ENCODE data around the gene CNKSR1. TPM values are rescaled to one million over a fixed set of nuclear protein-coding genes. Genes with fewer than 3 reads are reported as not detected.

CNKSR1 gene
- total RNA-seq, 4 donors from 2014 or later = 17.8 to 43.3 (median 25.9) TPM

DNA sequence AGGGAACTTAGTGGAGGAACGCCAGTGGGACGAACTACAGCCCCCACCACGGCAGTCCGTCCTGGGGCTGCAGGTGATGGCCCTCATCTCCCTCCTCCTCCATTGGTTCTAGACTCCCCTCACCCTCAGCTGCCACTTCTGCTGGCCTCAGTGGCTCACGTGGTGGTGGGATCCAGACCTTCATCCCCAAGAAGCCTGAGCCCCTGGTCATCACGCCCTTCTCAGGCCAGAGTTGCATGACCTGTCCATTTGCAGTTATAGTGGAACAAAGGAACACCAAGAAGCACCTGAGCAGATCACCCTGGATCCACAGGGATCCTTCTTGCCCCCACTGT lies 31.4 kb upstream of the CNKSR1 start:
- no peak for DNase-seq
- TF ChIP-seq POLR2A (IDR thresholded peaks at IDR 0.05) = no peak
- TF ChIP-seq, protein P1, sequence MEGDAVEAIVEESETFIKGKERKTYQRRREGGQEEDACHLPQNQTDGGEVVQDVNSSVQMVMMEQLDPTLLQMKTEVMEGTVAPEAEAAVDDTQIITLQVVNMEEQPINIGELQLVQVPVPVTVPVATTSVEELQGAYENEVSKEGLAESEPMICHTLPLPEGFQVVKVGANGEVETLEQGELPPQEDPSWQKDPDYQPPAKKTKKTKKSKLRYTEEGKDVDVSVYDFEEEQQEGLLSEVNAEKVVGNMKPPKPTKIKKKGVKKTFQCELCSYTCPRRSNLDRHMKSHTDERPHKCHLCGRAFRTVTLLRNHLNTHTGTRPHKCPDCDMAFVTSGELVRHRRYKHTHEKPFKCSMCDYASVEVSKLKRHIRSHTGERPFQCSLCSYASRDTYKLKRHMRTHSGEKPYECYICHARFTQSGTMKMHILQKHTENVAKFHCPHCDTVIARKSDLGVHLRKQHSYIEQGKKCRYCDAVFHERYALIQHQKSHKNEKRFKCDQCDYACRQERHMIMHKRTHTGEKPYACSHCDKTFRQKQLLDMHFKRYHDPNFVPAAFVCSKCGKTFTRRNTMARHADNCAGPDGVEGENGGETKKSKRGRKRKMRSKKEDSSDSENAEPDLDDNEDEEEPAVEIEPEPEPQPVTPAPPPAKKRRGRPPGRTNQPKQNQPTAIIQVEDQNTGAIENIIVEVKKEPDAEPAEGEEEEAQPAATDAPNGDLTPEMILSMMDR (IDR thresholded peaks at IDR 0.05) = no peak
- no peaks in the 10 kb centered on the region for H3K36me3 ChIP-seq

DNA sequence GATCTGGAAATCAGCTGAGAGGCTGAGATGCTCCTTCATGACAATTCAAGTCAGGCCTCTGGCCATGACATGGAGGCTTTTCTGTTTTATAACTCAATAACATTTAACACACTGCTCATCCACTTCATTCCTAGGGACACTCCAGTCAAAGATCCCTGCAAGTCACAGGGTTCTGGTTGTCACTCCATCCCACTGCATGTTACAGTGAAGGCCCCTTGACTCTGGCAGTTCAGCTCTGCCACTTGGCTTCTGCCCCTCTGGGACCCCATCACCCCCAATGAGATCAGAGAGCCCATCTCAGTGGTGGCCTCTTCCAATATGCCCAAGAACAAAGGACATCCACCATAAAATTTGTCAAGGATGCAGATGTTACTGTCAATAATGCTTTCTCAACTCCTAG lies 28.4 kb upstream of the CNKSR1 start:
- H3K36me3 ChIP-seq = no peaks in the 10 kb centered on the region
- H3K27ac ChIP-seq = no peak overlapping the region
- no peak overlapping the region for H3K4me3 ChIP-seq
- no peak for DNase-seq
- TF ChIP-seq, protein P1 (IDR thresholded peaks at IDR 0.05) = no peak
- no peak for TF ChIP-seq POLR2A (IDR thresholded peaks at IDR 0.05)
- peaks cover 0 to 8% (median 6%) of the 10 kb centered on the region in 3 donors for H3K4me1 ChIP-seq
- no peaks in the 10 kb centered on the region for H3K9me3 ChIP-seq
- H3K27me3 ChIP-seq = peaks cover 0 to 12% (median 0%) of the 10 kb centered on the region in 4 donors
- intact Hi-C loops (cut with DNase I) = no loop called here

More for the DNA sequence above, 31.4 kb upstream of the CNKSR1 start:
- Histone ChIP-seq H3K27ac (no peak overlapping the region), H3K27me3 (peaks cover 0 to 12% (median 0%) of the 10 kb centered on the region in 4 donors), H3K4me3 (no peak overlapping the region), H3K9me3 (no peaks in the 10 kb centered on the region), H3K4me1 (peaks cover 0 to 14% (median 6%) of the 10 kb centered on the region in 3 donors)
- 35 to 43% methylated on average over 5 to 6 of the region's 6 CpGs for WGBS, 2 donors
- intact Hi-C loops (cut with DNase I) = loop anchor here (2.0 kb wide), 1 partner anchor 41 kb away; no protein-coding TSS in a partner anchor

DNA sequence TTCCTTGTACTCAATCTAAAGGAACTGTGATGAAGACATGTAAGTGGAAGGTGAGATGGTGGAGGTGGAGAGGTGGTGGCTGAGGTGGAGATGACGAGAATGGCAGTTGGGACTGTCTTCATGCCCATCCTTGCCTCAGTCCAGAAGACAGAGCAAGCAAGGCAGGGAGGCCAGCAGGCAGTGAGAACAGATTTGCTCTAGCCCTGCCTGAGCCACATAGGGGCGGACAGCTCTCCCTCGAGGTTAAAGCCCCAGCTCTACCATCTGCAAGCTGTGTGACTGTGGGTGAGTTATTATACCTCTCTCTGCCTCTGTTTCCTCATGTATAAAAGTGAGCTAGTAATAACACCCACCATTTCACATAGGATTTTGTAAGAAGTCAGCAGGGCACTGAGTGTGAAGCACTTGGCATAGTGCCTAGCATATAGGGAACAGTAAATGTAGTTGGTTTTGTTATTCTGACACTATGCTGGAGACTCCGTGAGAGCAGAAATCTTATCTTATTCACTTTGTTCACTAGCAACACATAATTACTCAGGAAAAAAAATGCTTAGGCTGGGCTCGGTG lies 23.2 kb upstream of the CNKSR1 start:
- 67 to 77% methylated on average over 3 to 5 of the region's 5 CpGs for WGBS, 2 donors
- Histone ChIP-seq H3K4me1 (peaks cover 6 to 20% (median 8%) of the 10 kb centered on the region in 3 donors), H3K27me3 (peaks cover 0 to 51% (median 0%) of the 10 kb centered on the region in 4 donors), H3K9me3 (no peaks in the 10 kb centered on the region), H3K4me3 (no peak overlapping the region), H3K36me3 (no peaks in the 10 kb centered on the region), H3K27ac (no peak overlapping the region)
- TF ChIP-seq, protein P1 (IDR thresholded peaks at IDR 0.05) = no peak
- no peak for TF ChIP-seq POLR2A (IDR thresholded peaks at IDR 0.05)
- intact Hi-C loops (cut with DNase I) = no loop called here
- no peak for DNase-seq

DNA sequence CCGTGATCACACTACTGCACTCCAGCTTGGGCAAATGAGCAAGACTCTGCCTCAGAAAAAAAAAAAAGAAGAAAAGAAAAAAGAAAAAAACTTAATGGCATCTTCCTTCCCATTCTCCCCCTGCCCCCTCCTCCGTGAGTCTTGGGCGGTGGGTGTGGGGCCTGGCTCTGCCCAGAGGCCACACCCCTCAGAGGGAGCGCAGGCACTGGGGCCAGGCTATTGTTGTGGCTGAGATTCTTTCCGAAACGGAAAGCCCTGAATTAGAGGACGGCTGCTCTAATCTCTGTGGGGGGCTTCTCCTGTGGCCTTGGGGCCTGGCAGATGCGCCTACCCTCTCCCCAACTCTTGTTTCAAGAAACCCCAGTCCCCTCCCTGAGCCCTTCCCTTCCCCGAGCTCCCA lies 22.5 kb upstream of the CNKSR1 start:
- WGBS, 2 donors = 33 to 61% methylated on average over 5 to 9 of the region's 9 CpGs
- H3K9me3 ChIP-seq = no peaks in the 10 kb centered on the region
- no peak for DNase-seq
- peaks cover 0 to 47% (median 0%) of the 10 kb centered on the region in 4 donors for H3K27me3 ChIP-seq
- peak overlapping the region in 3 of 4 donors; percentile 10 to 72 (median 69) for H3K27ac ChIP-seq
- H3K4me3 ChIP-seq = peak overlapping the region in 1 of 4 donors; percentile 2
- peaks cover 6 to 20% (median 8%) of the 10 kb centered on the region in 3 donors for H3K4me1 ChIP-seq
- intact Hi-C loops (cut with DNase I) = loop anchor here (5.0 kb wide), 1 partner anchor 122 kb away; no protein-coding TSS in a partner anchor
- TF ChIP-seq POLR2A (IDR thresholded peaks at IDR 0.05) = no peak
- TF ChIP-seq, protein P1 (IDR thresholded peaks at IDR 0.05) = no peak
- H3K36me3 ChIP-seq = no peaks in the 10 kb centered on the region

DNA sequence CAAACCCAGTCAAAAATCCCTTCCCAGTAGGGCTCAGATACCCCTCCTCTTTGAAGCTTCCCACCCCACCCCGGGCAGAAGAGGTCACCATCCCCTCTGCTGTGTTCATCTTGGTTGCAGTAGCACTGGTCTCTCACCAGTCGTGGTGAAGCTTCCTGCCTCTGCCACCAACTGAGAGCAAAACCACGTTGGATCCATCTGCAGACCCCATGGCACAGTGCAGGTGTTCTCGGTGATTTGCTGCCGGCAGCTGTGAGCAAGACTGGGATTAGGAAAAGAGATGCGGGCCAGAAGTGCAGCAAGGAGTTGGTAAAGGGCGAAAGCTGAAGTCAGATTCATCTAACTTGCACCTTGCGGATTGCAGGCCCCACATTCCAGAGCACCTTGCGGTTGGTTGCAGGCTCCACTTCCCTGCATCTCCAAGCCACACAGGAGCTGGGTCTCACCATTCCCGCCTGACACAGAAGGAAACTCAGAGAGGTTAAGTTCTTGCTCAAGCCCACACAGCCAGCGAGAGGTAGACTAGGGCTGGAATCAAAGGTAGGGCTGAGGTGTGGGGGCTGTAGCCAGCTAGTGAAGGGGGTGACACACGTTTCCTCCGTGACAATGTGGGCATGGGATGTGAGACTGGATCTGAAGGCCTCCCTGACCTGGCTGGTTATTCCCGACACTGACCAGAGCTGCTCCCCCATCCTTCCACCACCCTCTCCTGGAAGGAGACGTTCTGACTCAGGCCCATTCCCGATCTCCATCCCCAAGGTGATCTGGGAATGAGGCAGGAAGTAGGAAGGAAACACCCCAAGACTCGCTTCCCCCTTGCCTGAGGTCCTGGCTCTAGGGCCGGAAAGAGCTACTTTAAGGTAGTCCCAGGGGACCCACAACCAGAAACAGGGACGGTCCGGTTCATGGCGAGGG lies 21.7 kb upstream of the CNKSR1 start:
- H3K27me3 ChIP-seq = peaks cover 0 to 51% (median 0%) of the 10 kb centered on the region in 4 donors
- H3K4me1 ChIP-seq = peaks cover 6 to 23% (median 8%) of the 10 kb centered on the region in 3 donors
- TF ChIP-seq POLR2A (IDR thresholded peaks at IDR 0.05) = no peak
- TF ChIP-seq, protein P1 (IDR thresholded peaks at IDR 0.05) = no peak
- peak overlapping the region in 2 of 4 donors; percentile 30 to 39 for H3K4me3 ChIP-seq
- H3K9me3 ChIP-seq = no peaks in the 10 kb centered on the region
- intact Hi-C loops (cut with DNase I) = loop anchor here (5.0 kb wide), 1 partner anchor 123 kb away; no protein-coding TSS in a partner anchor
- 58 to 80% methylated on average over 11 to 15 of the region's 21 CpGs for WGBS, 2 donors
- peak overlapping the region in 3 of 4 donors; percentile 6 to 72 (median 69) for H3K27ac ChIP-seq
- DNase-seq = no peak
- H3K36me3 ChIP-seq = no peaks in the 10 kb centered on the region
